HepG2 (cell line): Measurements from ENCODE around the gene CARS2. TPM values are rescaled to one million over a fixed set of nuclear protein-coding genes. Genes with fewer than 3 reads are reported as not detected.

ENCODE experiments used
- ATAC-seq: fragments of 200-7000 bp; cut with Tn5 transposase; 3 replicates; pipeline ENCODE4 v1.9.1; 2020; ENCODE audit warnings: mild to moderate bottlenecking, moderate library complexity
- BruUV-seq: library from RNA; stranded (reverse); fragments of 400-500 nt; replicated peaks from 2 replicates; lab custom pipeline; 2021; lab: Mats Ljungman, UMichigan
- CTCF ChIA-PET: fragments of 300-600 bp; formaldehyde crosslinking; extraction: SDS; loops from one replicate; lab custom pipeline; 2021; ENCODE audit warnings: low total read pairs, inconsistent platforms, low intra/inter-chr PET ratio; lab: Yijun Ruan, JAX
- POLR2A ChIA-PET: fragments of 350-600 bp; sonication (Branson Sonifier 250); formaldehyde crosslinking; loops from one replicate; lab custom pipeline; 2020; ENCODE audit warnings: antibody characterized with exemption, inconsistent platforms; lab: Yijun Ruan, JAX
- DNase-seq: peaks from one replicate; pipeline ENCODE4 v3.0.0-alpha.2; 2015; ENCODE audit warnings: low spot score
- FAIRE-seq: peaks from 3 replicates; lab custom pipeline; 2011; peaks lifted over from hg19 to GRCh38; lab: Jason Lieb, UNC
- H2AFZ ChIP-seq: one replicate; pipeline ENCODE4 v1.6.1; 2011; ENCODE audit warnings: low read length, inconsistent platforms
- H3K27ac ChIP-seq: fragments of 300-600 bp; 3 replicates; pipeline ENCODE4 v1.8.0; 2011; ENCODE audit warnings: mixed run types, mild to moderate bottlenecking, mixed read lengths, low read length, inconsistent platforms; ENCODE audit not compliant: insufficient read depth; ENCODE audit errors: extremely low read length
- H3K27me3 ChIP-seq, 2 experiments: fragments of 200-600 bp in 1 of 2; 2 replicates in 1 of 2; 3 replicates in 1 of 2; pipeline versions ENCODE4 v1.6.0 to v1.8.0; 2011; ENCODE audit warnings: low read length in 2 of 2, mild to moderate bottlenecking in 2 of 2, moderate library complexity in 2 of 2, inconsistent platforms in 1 of 2; ENCODE audit not compliant: insufficient read depth in 2 of 2, control insufficient read depth in 1 of 2
- H3K36me3 ChIP-seq, 2 experiments: fragments of 200-600 bp in 1 of 2; replicated peaks in 1 of 2; 2 replicates in 1 of 2; 3 replicates in 1 of 2; pipeline versions ENCODE4 v1.5.1 to v1.8.0; 2011; ENCODE audit warnings: low read length in 2 of 2, inconsistent platforms in 1 of 2; ENCODE audit not compliant: insufficient read depth in 2 of 2, control insufficient read depth in 1 of 2
- H3K4me1 ChIP-seq: 2 replicates; pipeline ENCODE4 v1.5.1; 2012; ENCODE audit warnings: low read length, inconsistent platforms; ENCODE audit not compliant: insufficient read depth
- H3K4me2 ChIP-seq: 2 replicates; pipeline ENCODE4 v1.6.0; 2011; ENCODE audit warnings: low read depth, low read length, inconsistent platforms
- H3K4me3 ChIP-seq, 3 experiments: fragments of 200-600 bp in 1 of 3; sonication (generic), shearing (Covaris generic) in 1 of 3; replicated peaks in 1 of 3; 2 replicates each; pipeline ENCODE4 v1.5.1; 2011 to 2016; ENCODE audit warnings: low read length in 3 of 3, inconsistent platforms in 2 of 3, low read depth in 2 of 3, mild to moderate bottlenecking in 2 of 3, control low read depth in 1 of 3, mixed read lengths in 1 of 3; ENCODE audit not compliant: insufficient read depth in 1 of 3
- H3K79me2 ChIP-seq: one replicate; pipeline ENCODE4 v1.6.1; 2011; ENCODE audit warnings: low read length, inconsistent platforms; ENCODE audit not compliant: insufficient read depth
- H3K9ac ChIP-seq: 2 replicates; pipeline ENCODE4 v1.6.0; 2011; ENCODE audit warnings: mild to moderate bottlenecking, low read depth, low read length, inconsistent platforms; ENCODE audit not compliant: insufficient read depth
- H3K9me3 ChIP-seq: 2 replicates; pipeline ENCODE4 v1.5.1; 2012; ENCODE audit warnings: mild to moderate bottlenecking, low read length
- H4K20me1 ChIP-seq: 2 replicates; pipeline ENCODE4 v1.6.0; 2011; ENCODE audit warnings: inconsistent platforms, mild to moderate bottlenecking, low read length, moderate library complexity; ENCODE audit not compliant: insufficient read depth
- CEBPB ChIP-seq: IDR thresholded peaks from 2 replicates; pipeline ENCODE4 v1.6.1; 2011; ENCODE audit warnings: low read depth, low read length, improper control_type of control experiment, borderline replicate concordance
- CEBPG ChIP-seq: IDR thresholded peaks from 2 replicates; pipeline ENCODE4 v1.6.1; 2016
- KDM1A ChIP-seq: IDR thresholded peaks from 2 replicates; pipeline ENCODE4 v1.6.1; 2016; ENCODE audit warnings: missing compliant biosample characterization
- LCORL ChIP-seq, 2 experiments: fragments of 450-650 bp in 1 of 2; sonication (generic) in 1 of 2; formaldehyde crosslinking in 1 of 2; IDR thresholded peaks; 2 replicates each; pipeline versions ENCODE4 v1.5.0 to v1.6.1; 2017 to 2020; ENCODE audit warnings: antibody characterized with exemption in 1 of 2, missing genetic modification reagents in 1 of 2
- MBNL3 ChIP-seq: fragments of 250-450 bp; sonication (Bioruptor Pico); conservative IDR thresholded peaks from 2 replicates; pipeline ENCODE4 v1.8.0; 2022; ENCODE audit warnings: mild to moderate bottlenecking, inconsistent platforms
- SAP130 ChIP-seq: IDR thresholded peaks from 2 replicates; pipeline ENCODE4 v1.6.1; 2016; ENCODE audit warnings: low read depth
- SOX6 ChIP-seq, 2 experiments: fragments of 450-650 bp in 1 of 2; sonication (generic) in 1 of 2; formaldehyde crosslinking in 1 of 2; IDR thresholded peaks; 2 replicates each; pipeline versions ENCODE4 v1.4.0 to v1.6.1; 2017 to 2020; ENCODE audit warnings: antibody characterized with exemption in 1 of 2, mild to moderate bottlenecking in 1 of 2, missing genetic modification reagents in 1 of 2
- SUZ12 ChIP-seq: fragments of 150-350 bp; IDR thresholded peaks from 2 replicates; pipeline ENCODE4 v1.6.1; 2014; ENCODE audit warnings: low read depth, low read length
- ZMYM3 ChIP-seq: sonication (generic); formaldehyde crosslinking; IDR thresholded peaks from 2 replicates; pipeline ENCODE4 v1.5.1; 2020; ENCODE audit warnings: mild to moderate bottlenecking, missing genetic modification reagents
- ZNF121 ChIP-seq: sonication (generic); formaldehyde crosslinking; IDR thresholded peaks from 2 replicates; pipeline ENCODE4 v1.5.0; 2020; ENCODE audit warnings: mild to moderate bottlenecking, missing genetic modification reagents
- ZNF362 ChIP-seq: sonication (generic); formaldehyde crosslinking; IDR thresholded peaks from 2 replicates; pipeline ENCODE4 v1.4.0; 2020; ENCODE audit warnings: missing genetic modification reagents, mild to moderate bottlenecking, borderline replicate concordance
- ZNF652 ChIP-seq: IDR thresholded peaks from 2 replicates; pipeline ENCODE4 v1.6.1; 2016; ENCODE audit warnings: low read depth, borderline replicate concordance
- ZNF710 ChIP-seq: sonication (generic); formaldehyde crosslinking; IDR thresholded peaks from 2 replicates; pipeline ENCODE4 v1.5.0; 2020; ENCODE audit warnings: mild to moderate bottlenecking, missing genetic modification reagents, borderline replicate concordance
- ZNF878 ChIP-seq: sonication (generic); formaldehyde crosslinking; IDR thresholded peaks from 2 replicates; pipeline ENCODE4 v1.8.1; 2023; ENCODE audit warnings: mild to moderate bottlenecking, missing genetic modification reagents, moderate library complexity
- WGBS: methylation state at CpG from one replicate; pipeline ENCODE4 v1.1.6; 2017; ENCODE audit warnings: low lambda C conversion rate; 5-methylcytosine and 5-hydroxymethylcytosine counted together
- in situ Hi-C: cut with HindIII; loops from 2 replicates; pipeline ENCODE4 v1.10.0; 2017; ENCODE audit warnings: low pct_unique_long_range_greater_than_20kb; ENCODE audit not compliant: extremely low pct_ligation_motif_present
- intact Hi-C: fragments of 100-400 bp; cut with micrococcal nuclease; formaldehyde crosslinking; loops from one replicate; pipeline ENCODE4 v1.10.0; 2022; ENCODE audit not compliant: unreplicated experiment
- polyA plus RNA-seq, 8 experiments: library from polyadenylated mRNA; depleted of rRNA in 3 of 8; stranded (reverse) in 7 of 8; unstranded in 1 of 8; fragments of >200 nt; fragmentation: Illumina TruSeq in 4 of 8; extraction: Trizol in 4 of 8; gene quantifications; 2 replicates each; pipeline versions ENCODE4 v1.2.1 to v1.2.3, GENCODE V29; 2011 to 2016; ENCODE audit warnings: low read depth in 4 of 8, missing spikeins in 1 of 8, mixed read lengths in 1 of 8; ENCODE audit not compliant: insufficient read depth in 1 of 8
- total RNA-seq, 5 experiments: library from RNA; depleted of rRNA; stranded (reverse); fragments of >200 nt; fragmentation: Illumina TruSeq; extraction: Trizol; gene quantifications; 2 replicates each; pipeline ENCODE4 v1.2.3, GENCODE V29; 2016; ENCODE audit warnings: low read depth in 1 of 5
- TF ChIP-seq, protein P1 (sequence below): sonication (generic); formaldehyde crosslinking; IDR thresholded peaks from 2 replicates; pipeline ENCODE4 v1.5.0; 2020; ENCODE audit warnings: mild to moderate bottlenecking, missing genetic modification reagents
- TF ChIP-seq, protein P2 (sequence below): IDR thresholded peaks from 2 replicates; pipeline ENCODE4 v1.6.1; 2016

Gene CARS2
- total and polyA plus RNA-seq, 2 of the 13 experiments (the other 11 are each of a cell fraction or from before 2014, with no cell fraction given), result 41.1 to 59.3 TPM

DNA sequence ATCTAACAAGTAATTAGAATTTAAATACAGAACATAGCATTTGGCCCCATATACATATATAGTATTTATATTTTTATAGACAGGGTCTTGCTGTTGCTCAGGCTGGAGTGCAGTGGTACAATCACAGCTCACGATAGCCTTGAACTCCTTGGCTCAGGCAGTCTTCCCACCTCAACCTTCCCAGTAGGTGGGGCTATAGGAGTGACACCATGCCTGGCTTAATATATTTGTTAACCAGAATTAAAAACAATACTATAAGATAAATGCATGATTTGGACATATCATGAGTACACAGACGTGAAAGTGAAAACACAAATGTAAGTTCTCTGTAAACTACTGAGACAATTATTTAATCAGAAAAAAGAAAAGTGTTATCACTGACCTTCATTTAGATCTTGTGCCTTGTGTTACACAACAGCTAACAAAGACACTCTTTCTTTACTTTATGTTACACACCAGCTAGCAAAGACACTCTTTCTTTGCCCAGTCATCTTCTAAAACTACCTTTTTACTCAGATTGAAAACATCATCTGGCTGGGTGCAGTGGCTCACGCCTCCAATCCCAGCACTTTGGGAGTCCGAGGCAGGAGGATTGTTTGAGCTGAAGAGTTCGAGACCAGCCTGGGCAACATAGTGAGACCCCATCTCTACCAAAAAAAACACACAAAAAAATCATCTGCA lies 22.6 kb downstream of the CARS2 start:
- Histone ChIP-seq H3K27ac (peak overlapping the region; percentile 77), H3K79me2 (no peaks in the 10 kb centered on the region), H3K36me3 (peaks cover 9 to 49% of the 10 kb centered on the region in 2 experiments; a peak in 4 of 5 replicates), H3K4me3 (no peak overlapping the region), H3K9ac (0 out of 2 replicates have a peak overlapping the region, but pooled peaks have one; percentile 27), H3K9me3 (no peaks in the 10 kb centered on the region), H2AFZ (no peak overlapping the region), H4K20me1 (no peaks in the 10 kb centered on the region), H3K4me2 (peak overlapping the region; percentile 66), H3K4me1 (peaks cover 26% of the 10 kb centered on the region), H3K27me3 (no peaks in the 10 kb centered on the region)
- peak; percentile 52 for DNase-seq
- no TSS peak for BruUV-seq
- peak; percentile 63 for FAIRE-seq
- ChIA-PET CTCF (interaction anchor here (2.5 kb wide), 1 partner anchor 136 kb away, joined by 15 read pairs; no protein-coding TSS in a partner anchor), POLR2A (interaction anchor here (0.6 to 2.6 kb wide), 7 partner anchors 20 to 211 kb away, joined by 3 to 44 read pairs (median 6); partner anchors contain the start of gene CARS2)
- in situ Hi-C loops (loop anchor here (10.0 kb wide), 1 partner anchor 131 kb away; no protein-coding TSS in a partner anchor), intact Hi-C loops (no loop called here)
- 65% methylated on average over 5 of the region's 5 CpGs for WGBS
- peak; percentile 60 for ATAC-seq
- TF ChIP-seq ZNF710 (peak; percentile 60; the same call in 1 of the 2 replicates), SOX6 (IDR thresholded peaks at IDR 0.05) (no peak), SOX6 (CRISPR knock-in tag; IDR thresholded peaks at IDR 0.05) (peak; percentile 56), KDM1A (0 out of 2 replicates have a peak, but pooled peaks have one; percentile 37), ZMYM3 (CRISPR knock-in tag) (peak; percentile 80), ZNF878 (CRISPR knock-in tag) (peak; percentile 65; the same call in 1 of the 2 replicates), LCORL (IDR thresholded peaks at IDR 0.05) (no peak), LCORL (CRISPR knock-in tag; IDR thresholded peaks at IDR 0.05) (0 out of 2 replicates have a peak, but pooled peaks have one; percentile 11), MBNL3 (no peak), CEBPB (peak; percentile 64), ZNF652 (CRISPR knock-in tag) (peak; percentile 56; the same call in 1 of the 2 replicates), CEBPG (CRISPR knock-in tag) (peak; percentile 77), SUZ12 (no peak), SAP130 (CRISPR knock-in tag) (0 out of 2 replicates have a peak, but pooled peaks have one; percentile 12), ZNF121 (peak; percentile 99), ZNF362 (CRISPR knock-in tag) (0 out of 2 replicates have a peak, but pooled peaks have one; percentile 32)
- TF ChIP-seq, protein P1, sequence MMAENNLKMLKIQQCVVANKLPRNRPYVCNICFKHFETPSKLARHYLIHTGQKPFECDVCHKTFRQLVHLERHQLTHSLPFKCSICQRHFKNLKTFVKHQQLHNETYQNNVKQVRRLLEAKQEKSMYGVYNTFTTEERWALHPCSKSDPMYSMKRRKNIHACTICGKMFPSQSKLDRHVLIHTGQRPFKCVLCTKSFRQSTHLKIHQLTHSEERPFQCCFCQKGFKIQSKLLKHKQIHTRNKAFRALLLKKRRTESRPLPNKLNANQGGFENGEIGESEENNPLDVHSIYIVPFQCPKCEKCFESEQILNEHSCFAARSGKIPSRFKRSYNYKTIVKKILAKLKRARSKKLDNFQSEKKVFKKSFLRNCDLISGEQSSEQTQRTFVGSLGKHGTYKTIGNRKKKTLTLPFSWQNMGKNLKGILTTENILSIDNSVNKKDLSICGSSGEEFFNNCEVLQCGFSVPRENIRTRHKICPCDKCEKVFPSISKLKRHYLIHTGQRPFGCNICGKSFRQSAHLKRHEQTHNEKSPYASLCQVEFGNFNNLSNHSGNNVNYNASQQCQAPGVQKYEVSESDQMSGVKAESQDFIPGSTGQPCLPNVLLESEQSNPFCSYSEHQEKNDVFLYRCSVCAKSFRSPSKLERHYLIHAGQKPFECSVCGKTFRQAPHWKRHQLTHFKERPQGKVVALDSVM (CRISPR knock-in tag), result peak; percentile 84
- TF ChIP-seq, protein P2, sequence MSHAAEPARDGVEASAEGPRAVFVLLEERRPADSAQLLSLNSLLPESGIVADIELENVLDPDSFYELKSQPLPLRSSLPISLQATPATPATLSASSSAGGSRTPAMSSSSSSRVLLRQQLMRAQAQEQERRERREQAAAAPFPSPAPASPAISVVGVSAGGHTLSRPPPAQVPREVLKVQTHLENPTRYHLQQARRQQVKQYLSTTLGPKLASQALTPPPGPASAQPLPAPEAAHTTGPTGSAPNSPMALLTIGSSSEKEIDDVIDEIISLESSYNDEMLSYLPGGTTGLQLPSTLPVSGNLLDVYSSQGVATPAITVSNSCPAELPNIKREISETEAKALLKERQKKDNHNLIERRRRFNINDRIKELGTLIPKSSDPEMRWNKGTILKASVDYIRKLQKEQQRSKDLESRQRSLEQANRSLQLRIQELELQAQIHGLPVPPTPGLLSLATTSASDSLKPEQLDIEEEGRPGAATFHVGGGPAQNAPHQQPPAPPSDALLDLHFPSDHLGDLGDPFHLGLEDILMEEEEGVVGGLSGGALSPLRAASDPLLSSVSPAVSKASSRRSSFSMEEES (CRISPR knock-in tag), result 0 out of 2 replicates have a peak, but pooled peaks have one; percentile 34
